ENCODE measurements around the gene EBF3.

- no peak for TF ChIP-seq POLR2A (IDR thresholded peaks at IDR 0.05; ENCODE audit: low read length)
- no peak for TF ChIP-seq GATA1 (IDR thresholded peaks at IDR 0.05; ENCODE audit: low read depth, low read length)
Observed at GRCh38 chr10:129880191-129880870, 83.7 kb downstream of the EBF3 start.
